ENCODE measurements around the gene GALNT2. TPM values are rescaled to one million over a fixed set of nuclear protein-coding genes. Genes with fewer than 3 reads are reported as not detected.
A peak's percentile ranks its signal among the peaks of the same experiment; 100 is the strongest.

GALNT2 gene
- polyA plus RNA-seq, 1 of the 3 experiments (the other 2 are of a cell fraction) = 118 TPM

DNA sequence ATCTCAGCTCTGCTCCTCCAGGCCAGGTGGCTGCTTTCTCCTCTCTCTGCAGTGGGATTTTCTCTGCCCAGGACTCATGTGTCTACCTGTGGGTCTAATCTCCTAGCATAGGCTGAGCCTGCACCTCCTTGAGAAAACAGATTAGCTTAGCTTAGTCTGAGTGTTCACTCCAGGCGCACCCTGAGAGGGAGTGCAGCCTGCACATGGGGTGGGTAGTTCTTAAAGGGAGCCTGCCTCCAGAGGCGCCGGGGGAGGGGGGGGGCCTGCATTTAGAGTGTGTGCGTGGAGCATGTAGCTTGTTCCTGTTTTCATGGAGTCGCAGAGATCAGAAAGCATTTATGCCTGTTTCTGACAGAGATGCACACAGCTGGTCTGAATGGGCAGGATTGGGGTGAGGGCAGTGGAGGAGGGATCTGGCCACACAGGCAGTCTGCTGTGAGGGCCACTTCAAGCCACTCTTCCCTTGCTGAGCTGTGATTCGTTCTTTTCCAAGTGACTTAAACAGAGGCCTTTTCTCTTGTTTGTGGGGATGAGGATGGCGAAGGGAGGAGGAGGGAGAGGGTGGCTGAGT lies 45.2 kb downstream of the GALNT2 start (continued):
- TF ChIP-seq EZH2phosphoT487 (IDR thresholded peaks at IDR 0.05; ENCODE audit: borderline replicate concordance, low read depth) (no peak), NRF1 (IDR thresholded peaks at IDR 0.05; ENCODE audit: low read depth, low read length) (no peak), IRF3 (IDR thresholded peaks at IDR 0.05; ENCODE audit: low read depth, low read length) (no peak), RXRA (IDR thresholded peaks at IDR 0.05; ENCODE audit: borderline replicate concordance, low read depth) (no peak)

DNA sequence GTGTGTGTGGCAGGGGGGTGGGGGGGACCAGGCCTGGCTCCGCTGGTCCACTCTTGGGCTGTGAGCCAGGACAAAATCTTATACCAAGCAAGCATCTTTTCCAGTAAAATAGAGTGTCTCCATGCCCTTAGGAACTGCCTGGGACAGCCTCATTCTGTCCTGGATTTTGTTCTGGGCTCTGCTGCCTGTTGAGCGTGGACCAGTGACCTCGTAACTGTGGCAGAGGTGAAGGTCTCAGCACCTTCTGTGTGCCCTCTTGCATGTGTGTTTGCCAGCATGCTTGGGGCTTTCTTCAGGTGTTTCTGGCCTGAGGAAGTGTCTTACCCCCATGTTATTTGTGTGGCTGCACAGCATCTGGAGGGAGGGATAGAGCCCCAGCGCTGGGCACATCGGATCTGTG lies 45.7 kb downstream of the GALNT2 start:
- H2AFZ ChIP-seq (ENCODE audit: low read depth) = no peak overlapping the region
- H3K27me3 ChIP-seq (ENCODE audit: insufficient read depth) = no peaks in the 10 kb centered on the region
- H3K9ac ChIP-seq = no peak overlapping the region
- no peaks in the 10 kb centered on the region for H3K9me3 ChIP-seq
- TF ChIP-seq RXRA (IDR thresholded peaks at IDR 0.05; ENCODE audit: borderline replicate concordance, low read depth) (no peak), EZH2phosphoT487 (IDR thresholded peaks at IDR 0.05; ENCODE audit: borderline replicate concordance, low read depth) (no peak), GATA2 (CRISPR knock-in tag; IDR thresholded peaks at IDR 0.05) (no peak), SMC3 (IDR thresholded peaks at IDR 0.05; ENCODE audit: low read depth, low read length) (no peak), TEAD4 (IDR thresholded peaks at IDR 0.05; ENCODE audit: borderline replicate concordance, insufficient read depth) (no peak), POLR2AphosphoS5 (IDR thresholded peaks at IDR 0.05; ENCODE audit: low read depth, low read length) (no peak), YY1 (IDR thresholded peaks at IDR 0.05; ENCODE audit: low read depth) (no peak), RAD21 (IDR thresholded peaks at IDR 0.05; ENCODE audit: low read length) (no peak), ZBTB33 (IDR thresholded peaks at IDR 0.05; ENCODE audit: borderline replicate concordance, low read depth) (no peak), FOXJ3 (CRISPR knock-in tag; IDR thresholded peaks at IDR 0.05) (no peak), TCF12 (IDR thresholded peaks at IDR 0.05) (no peak), CTCF (IDR thresholded peaks at IDR 0.05) (no peak), FOSL2 (IDR thresholded peaks at IDR 0.05; ENCODE audit: borderline replicate concordance, low read depth) (no peak), IRF3 (IDR thresholded peaks at IDR 0.05; ENCODE audit: low read depth, low read length) (no peak), NFIC (IDR thresholded peaks at IDR 0.05; ENCODE audit: borderline replicate concordance) (no peak), MEF2A (IDR thresholded peaks at IDR 0.05; ENCODE audit: borderline replicate concordance, low read depth) (no peak)
- TF ChIP-seq, protein P1, sequence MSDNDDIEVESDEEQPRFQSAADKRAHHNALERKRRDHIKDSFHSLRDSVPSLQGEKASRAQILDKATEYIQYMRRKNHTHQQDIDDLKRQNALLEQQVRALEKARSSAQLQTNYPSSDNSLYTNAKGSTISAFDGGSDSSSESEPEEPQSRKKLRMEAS (IDR thresholded peaks at IDR 0.05; ENCODE audit: low read depth) = no peak
- TF ChIP-seq, protein P2, sequence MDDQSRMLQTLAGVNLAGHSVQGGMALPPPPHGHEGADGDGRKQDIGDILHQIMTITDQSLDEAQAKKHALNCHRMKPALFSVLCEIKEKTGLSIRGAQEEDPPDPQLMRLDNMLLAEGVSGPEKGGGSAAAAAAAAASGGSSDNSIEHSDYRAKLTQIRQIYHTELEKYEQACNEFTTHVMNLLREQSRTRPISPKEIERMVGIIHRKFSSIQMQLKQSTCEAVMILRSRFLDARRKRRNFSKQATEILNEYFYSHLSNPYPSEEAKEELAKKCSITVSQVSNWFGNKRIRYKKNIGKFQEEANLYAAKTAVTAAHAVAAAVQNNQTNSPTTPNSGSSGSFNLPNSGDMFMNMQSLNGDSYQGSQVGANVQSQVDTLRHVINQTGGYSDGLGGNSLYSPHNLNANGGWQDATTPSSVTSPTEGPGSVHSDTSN (IDR thresholded peaks at IDR 0.05) = no peak
- no peaks in the 10 kb centered on the region for H3F3A ChIP-seq (replicated peaks; ENCODE audit: insufficient read depth)
- H3K4me2 ChIP-seq = no peak overlapping the region
- H3K36me3 ChIP-seq (replicated peaks in 1 of 2; ENCODE audit: control insufficient read depth in 1 of 2, insufficient read depth in 2 of 2, low read length in 1 of 2) = peaks cover 0 to 8% of the 10 kb centered on the region in 2 experiments
- H3K4me1 ChIP-seq (ENCODE audit: control insufficient read depth in 1 of 2, insufficient read depth in 2 of 2, low read depth in 1 of 2, low read length in 1 of 2) = peaks cover 22 to 47% of the 10 kb centered on the region in 2 experiments
- H3K9me2 ChIP-seq = no peaks in the 10 kb centered on the region
- no peak for DNase-seq
- CTCF ChIA-PET = interaction anchor here (0.7 to 2.5 kb wide), 4 partner anchors 9 to 451 kb away, joined by 3 to 9 read pairs (median 4); no protein-coding TSS in a partner anchor
- peaks cover 42% of the 10 kb centered on the region for H4K20me1 ChIP-seq (ENCODE audit: insufficient read depth)
- peaks cover 97% of the 10 kb centered on the region for H3K79me2 ChIP-seq (ENCODE audit: insufficient read depth)
- WGBS (ENCODE audit: low lambda C conversion rate) = 94% methylated on average over 4 of the region's 5 CpGs
- H3K27ac ChIP-seq (ENCODE audit: low read depth in 2 of 2, low read length in 1 of 2) = peak overlapping the region; percentile 55 to 64; a peak in 2 of 4 replicates
- POLR2A ChIA-PET = no interaction called here
- H3K4me3 ChIP-seq (ENCODE audit: low read depth in 2 of 2, low read length in 1 of 2) = no peak overlapping the region
